K562 (cell line): ENCODE data around the gene GRAMD1B.

Experiments
- ARHGAP35 ChIP-seq: fragments of 450-650 bp; IDR thresholded peaks from 2 replicates; pipeline ENCODE4 v1.6.1; 2018; ENCODE audit not compliant: partially characterized antibody
- CHD2 ChIP-seq: IDR thresholded peaks from 2 replicates; pipeline ENCODE4 v1.6.1; 2011; ENCODE audit warnings: low read depth, low read length
- FOXA1 ChIP-seq: fragments of 450-650 bp; IDR thresholded peaks from 2 replicates; pipeline ENCODE4 v1.6.1; 2016; ENCODE audit warnings: mild to moderate bottlenecking, borderline replicate concordance
- MTF1 ChIP-seq: fragments of 250-450 bp; sonication (Bioruptor Pico); IDR thresholded peaks from 2 replicates; pipeline ENCODE4 v1.9.0; 2021; ENCODE audit warnings: moderate library complexity, mild to moderate bottlenecking, inconsistent platforms, borderline replicate concordance
- MYC ChIP-seq, 2 experiments: fragments of 250-450 bp in 1 of 2; sonication (Bioruptor Pico) in 1 of 2; IDR thresholded peaks; 2 replicates each; pipeline versions ENCODE4 v1.5.1 to v1.6.1; 2012 to 2021; ENCODE audit warnings: low read depth in 2 of 2, borderline replicate concordance in 1 of 2, improper control_type of control experiment in 1 of 2, low read length in 1 of 2, mild to moderate bottlenecking in 1 of 2, moderate library complexity in 1 of 2
- POLR2A ChIP-seq: fragments of 450-650 bp; conservative IDR thresholded peaks from 2 replicates; pipeline ENCODE4 v1.6.1; 2016
- POLR2AphosphoS5 ChIP-seq: IDR thresholded peaks from 2 replicates; pipeline ENCODE4 v1.6.1; 2011; ENCODE audit warnings: mild to moderate bottlenecking, low read depth, low read length, moderate library complexity; ENCODE audit not compliant: control insufficient read depth, insufficient read depth
- SIN3A ChIP-seq, 2 experiments: fragments of 150-350 bp in 1 of 2; IDR thresholded peaks; 2 replicates each; pipeline ENCODE4 v1.6.1; 2011 to 2016; ENCODE audit warnings: borderline replicate concordance in 2 of 2, low read depth in 2 of 2, low read length in 2 of 2, mild to moderate bottlenecking in 2 of 2, moderate library complexity in 2 of 2; ENCODE audit not compliant: control insufficient read depth in 1 of 2
- TARDBP ChIP-seq: fragments of 450-650 bp; IDR thresholded peaks from 2 replicates; pipeline ENCODE4 v1.6.1; 2016
- ZNF75A ChIP-seq: fragments of 450-650 bp; formaldehyde crosslinking; IDR thresholded peaks from 2 replicates; pipeline ENCODE4 v1.4.0; 2020; ENCODE audit warnings: mild to moderate bottlenecking
- TF ChIP-seq, protein P1 (sequence below): fragments of 450-650 bp; formaldehyde crosslinking; IDR thresholded peaks from 2 replicates; pipeline ENCODE4 v1.4.0; 2020; ENCODE audit warnings: mild to moderate bottlenecking, moderate library complexity
- TF ChIP-seq, protein P2 (sequence below), 3 experiments: IDR thresholded peaks in 2 of 3; conservative IDR thresholded peaks in 1 of 3; 2 replicates each; pipeline ENCODE4 v1.5.1; 2011 to 2012; ENCODE audit warnings: low read length in 3 of 3, mild to moderate bottlenecking in 3 of 3, control low read depth in 2 of 3, improper control_type of control experiment in 1 of 3, inconsistent platforms in 1 of 3, low read depth in 1 of 3, mixed read lengths in 1 of 3, moderate library complexity in 1 of 3; ENCODE audit not compliant: insufficient read depth in 2 of 3
- TF ChIP-seq, protein P3 (sequence below): sonication (generic); formaldehyde crosslinking; IDR thresholded peaks from 2 replicates; pipeline ENCODE4 v1.4.0; 2020; ENCODE audit warnings: mild to moderate bottlenecking, missing genetic modification reagents
- TF ChIP-seq, protein P4 (sequence below): IDR thresholded peaks from 2 replicates; pipeline ENCODE4 v1.6.1; 2011; ENCODE audit warnings: borderline replicate concordance, low read depth, mild to moderate bottlenecking, moderate library complexity, low read length; ENCODE audit not compliant: insufficient read depth, poor library complexity, severe bottlenecking

DNA sequence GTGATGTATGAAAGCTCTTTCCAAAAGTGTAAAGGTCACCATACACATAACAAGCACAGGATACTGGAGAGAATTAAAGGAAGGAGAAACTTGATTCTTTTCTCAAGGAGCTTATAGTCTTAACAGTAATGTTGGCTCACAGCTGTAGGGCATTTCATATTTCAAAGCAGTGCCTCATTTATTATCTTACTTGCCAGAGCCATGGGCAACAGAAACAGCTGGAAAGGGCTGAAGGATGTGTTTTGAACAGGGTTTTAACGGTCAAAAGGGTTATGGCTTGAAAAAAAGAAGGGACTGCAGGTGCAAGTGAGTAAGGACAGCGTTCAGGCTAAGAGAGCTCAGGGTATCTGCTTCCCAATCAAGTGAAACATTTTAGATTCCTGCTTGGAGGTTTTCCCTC, 2.7 kb upstream of the GRAMD1B start:
- TF ChIP-seq POLR2AphosphoS5 (no peak), SIN3A (IDR thresholded peaks at IDR 0.05; ENCODE audit: borderline replicate concordance in 2 of 2, control insufficient read depth in 1 of 2, low read depth in 2 of 2, low read length in 2 of 2) (no peak), CHD2 (no peak), FOXA1 (no peak), ARHGAP35 (no peak), POLR2A (no peak), MTF1 (CRISPR knock-in tag) (no peak), TARDBP (no peak), ZNF75A (CRISPR knock-in tag) (no peak), MYC (IDR thresholded peaks at IDR 0.05; ENCODE audit: low read depth, low read length) (no peak), MYC (CRISPR knock-in tag; IDR thresholded peaks at IDR 0.05; ENCODE audit: borderline replicate concordance, low read depth) (no peak)
- TF ChIP-seq, protein P1, sequence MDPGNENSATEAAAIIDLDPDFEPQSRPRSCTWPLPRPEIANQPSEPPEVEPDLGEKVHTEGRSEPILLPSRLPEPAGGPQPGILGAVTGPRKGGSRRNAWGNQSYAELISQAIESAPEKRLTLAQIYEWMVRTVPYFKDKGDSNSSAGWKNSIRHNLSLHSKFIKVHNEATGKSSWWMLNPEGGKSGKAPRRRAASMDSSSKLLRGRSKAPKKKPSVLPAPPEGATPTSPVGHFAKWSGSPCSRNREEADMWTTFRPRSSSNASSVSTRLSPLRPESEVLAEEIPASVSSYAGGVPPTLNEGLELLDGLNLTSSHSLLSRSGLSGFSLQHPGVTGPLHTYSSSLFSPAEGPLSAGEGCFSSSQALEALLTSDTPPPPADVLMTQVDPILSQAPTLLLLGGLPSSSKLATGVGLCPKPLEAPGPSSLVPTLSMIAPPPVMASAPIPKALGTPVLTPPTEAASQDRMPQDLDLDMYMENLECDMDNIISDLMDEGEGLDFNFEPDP = no peak
- TF ChIP-seq, protein P2, sequence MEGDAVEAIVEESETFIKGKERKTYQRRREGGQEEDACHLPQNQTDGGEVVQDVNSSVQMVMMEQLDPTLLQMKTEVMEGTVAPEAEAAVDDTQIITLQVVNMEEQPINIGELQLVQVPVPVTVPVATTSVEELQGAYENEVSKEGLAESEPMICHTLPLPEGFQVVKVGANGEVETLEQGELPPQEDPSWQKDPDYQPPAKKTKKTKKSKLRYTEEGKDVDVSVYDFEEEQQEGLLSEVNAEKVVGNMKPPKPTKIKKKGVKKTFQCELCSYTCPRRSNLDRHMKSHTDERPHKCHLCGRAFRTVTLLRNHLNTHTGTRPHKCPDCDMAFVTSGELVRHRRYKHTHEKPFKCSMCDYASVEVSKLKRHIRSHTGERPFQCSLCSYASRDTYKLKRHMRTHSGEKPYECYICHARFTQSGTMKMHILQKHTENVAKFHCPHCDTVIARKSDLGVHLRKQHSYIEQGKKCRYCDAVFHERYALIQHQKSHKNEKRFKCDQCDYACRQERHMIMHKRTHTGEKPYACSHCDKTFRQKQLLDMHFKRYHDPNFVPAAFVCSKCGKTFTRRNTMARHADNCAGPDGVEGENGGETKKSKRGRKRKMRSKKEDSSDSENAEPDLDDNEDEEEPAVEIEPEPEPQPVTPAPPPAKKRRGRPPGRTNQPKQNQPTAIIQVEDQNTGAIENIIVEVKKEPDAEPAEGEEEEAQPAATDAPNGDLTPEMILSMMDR (IDR thresholded peaks at IDR 0.05 in 2 of 3, conservative IDR thresholded peaks at IDR 0.05 in 1 of 3; ENCODE audit: insufficient read depth in 2 of 3, low read depth in 1 of 3, low read length in 3 of 3) = no peak
- TF ChIP-seq, protein P3, sequence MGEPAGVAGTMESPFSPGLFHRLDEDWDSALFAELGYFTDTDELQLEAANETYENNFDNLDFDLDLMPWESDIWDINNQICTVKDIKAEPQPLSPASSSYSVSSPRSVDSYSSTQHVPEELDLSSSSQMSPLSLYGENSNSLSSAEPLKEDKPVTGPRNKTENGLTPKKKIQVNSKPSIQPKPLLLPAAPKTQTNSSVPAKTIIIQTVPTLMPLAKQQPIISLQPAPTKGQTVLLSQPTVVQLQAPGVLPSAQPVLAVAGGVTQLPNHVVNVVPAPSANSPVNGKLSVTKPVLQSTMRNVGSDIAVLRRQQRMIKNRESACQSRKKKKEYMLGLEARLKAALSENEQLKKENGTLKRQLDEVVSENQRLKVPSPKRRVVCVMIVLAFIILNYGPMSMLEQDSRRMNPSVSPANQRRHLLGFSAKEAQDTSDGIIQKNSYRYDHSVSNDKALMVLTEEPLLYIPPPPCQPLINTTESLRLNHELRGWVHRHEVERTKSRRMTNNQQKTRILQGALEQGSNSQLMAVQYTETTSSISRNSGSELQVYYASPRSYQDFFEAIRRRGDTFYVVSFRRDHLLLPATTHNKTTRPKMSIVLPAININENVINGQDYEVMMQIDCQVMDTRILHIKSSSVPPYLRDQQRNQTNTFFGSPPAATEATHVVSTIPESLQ = no peak
- TF ChIP-seq, protein P4, sequence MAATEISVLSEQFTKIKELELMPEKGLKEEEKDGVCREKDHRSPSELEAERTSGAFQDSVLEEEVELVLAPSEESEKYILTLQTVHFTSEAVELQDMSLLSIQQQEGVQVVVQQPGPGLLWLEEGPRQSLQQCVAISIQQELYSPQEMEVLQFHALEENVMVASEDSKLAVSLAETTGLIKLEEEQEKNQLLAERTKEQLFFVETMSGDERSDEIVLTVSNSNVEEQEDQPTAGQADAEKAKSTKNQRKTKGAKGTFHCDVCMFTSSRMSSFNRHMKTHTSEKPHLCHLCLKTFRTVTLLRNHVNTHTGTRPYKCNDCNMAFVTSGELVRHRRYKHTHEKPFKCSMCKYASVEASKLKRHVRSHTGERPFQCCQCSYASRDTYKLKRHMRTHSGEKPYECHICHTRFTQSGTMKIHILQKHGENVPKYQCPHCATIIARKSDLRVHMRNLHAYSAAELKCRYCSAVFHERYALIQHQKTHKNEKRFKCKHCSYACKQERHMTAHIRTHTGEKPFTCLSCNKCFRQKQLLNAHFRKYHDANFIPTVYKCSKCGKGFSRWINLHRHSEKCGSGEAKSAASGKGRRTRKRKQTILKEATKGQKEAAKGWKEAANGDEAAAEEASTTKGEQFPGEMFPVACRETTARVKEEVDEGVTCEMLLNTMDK = no peak
